HS-27A (cell line): ENCODE measurements around the gene ELMOD1.

ENCODE experiments used
- DNase-seq: peaks from one replicate; pipeline ENCODE4 v3.0.0-alpha.2; 2012; ENCODE audit warnings: low read depth, missing footprints

The ELMOD1 gene

DNA sequence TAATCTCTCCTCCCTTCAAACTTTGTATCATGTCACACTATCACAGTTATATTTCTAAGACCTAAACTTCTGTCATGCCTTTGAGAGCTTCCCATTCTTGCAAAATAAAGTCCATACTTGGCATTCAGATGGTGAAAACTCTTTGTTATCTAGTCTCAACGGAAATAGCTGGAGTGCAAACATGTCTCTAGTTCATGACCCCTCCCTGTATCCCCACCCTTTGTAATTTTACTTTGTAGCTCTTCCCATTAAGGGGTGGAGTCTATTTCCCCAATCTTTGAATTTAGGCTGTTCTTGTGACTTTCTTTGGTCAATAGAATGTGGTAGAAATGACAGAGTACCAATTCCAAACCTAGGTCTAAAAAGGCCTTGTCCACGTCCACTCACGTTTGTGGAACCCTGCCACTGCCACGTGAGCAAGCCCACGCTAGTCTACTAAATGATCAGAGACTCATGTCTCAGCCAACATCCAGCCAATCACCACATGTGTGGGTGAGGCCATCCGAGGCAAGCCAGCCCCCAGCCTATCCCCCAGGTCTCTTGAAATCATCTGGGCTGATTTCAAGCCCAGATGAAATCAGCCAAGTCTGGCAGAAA lies 97.5 kb downstream of the ELMOD1 start:
- no peak for DNase-seq

DNA sequence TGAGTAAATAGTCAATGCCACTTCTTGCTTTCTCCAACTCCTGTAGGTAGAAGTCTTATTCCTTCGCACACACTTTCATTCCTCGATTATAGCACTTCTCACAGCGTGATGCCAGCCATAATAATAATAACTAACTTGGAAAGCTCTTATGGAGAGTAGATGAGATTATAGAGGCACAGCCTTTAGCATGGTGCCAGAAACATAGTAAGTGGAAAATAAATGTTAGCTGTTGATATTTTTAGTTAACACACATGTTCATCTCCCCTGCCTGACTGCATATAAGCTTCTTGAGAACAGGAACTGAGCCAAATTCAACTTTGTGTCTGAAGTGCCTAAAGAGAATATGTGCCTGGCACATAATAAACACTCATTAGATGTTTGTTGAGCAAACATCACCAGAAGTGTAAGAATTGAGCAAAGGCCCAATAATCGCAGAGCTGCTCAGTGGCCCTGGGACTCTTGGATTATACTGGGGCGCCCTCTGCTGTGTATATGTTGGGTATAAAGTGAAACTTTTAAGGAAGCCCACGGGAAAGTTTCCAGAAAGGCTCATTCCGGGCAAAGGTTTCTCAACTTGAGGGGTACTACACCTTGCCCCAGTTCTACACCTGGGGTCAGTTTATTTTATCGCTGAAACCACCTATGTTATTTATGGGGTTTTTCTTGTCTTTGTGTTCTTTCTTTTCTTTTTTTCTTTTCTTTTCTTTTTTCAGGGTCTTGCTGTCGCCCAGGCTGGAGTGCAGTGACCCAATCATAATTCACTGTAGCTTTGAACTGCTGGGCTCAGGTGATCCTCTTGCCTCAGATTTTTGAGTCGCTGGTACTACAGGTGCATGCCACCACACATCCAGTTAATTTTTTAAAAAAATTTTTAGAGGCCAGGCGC lies 98.6 kb downstream of the ELMOD1 start:
- DNase-seq: no peak

DNA sequence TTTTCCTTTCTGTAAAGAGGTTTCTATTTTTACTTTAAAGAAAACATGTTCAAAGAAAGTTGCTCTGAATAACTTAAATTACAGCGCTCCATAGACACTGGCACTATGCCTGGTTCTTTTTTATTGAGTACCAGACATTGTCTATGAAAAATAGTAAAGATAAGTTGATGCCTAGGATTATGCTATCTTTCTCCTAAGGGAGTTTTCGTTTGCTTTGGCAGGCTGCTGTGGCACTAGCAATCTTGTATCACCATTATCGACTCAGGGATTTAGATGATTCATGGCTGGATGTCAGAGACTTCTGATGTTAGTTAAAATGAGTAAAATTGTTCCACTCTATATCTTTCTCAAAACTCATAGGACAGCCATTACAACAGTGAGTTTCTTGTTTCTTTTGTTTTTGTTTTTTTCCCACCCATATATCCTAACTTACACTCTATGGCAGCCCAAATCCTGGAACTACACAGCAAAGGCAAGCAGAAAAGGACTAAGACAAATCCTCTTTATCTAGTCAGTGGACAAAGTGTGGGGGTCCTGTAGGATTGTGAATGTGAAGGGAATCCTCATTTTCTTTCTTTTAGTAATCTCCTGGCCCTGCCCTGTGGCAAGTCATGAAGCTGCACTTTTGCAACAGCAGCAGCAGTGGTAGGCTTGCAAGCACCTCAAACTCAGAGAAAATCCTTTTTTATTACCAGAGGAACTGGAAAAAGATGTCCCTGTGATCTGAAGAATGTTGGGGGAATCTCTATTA lies 100.2 kb downstream of the ELMOD1 start:
- no peak for DNase-seq

DNA sequence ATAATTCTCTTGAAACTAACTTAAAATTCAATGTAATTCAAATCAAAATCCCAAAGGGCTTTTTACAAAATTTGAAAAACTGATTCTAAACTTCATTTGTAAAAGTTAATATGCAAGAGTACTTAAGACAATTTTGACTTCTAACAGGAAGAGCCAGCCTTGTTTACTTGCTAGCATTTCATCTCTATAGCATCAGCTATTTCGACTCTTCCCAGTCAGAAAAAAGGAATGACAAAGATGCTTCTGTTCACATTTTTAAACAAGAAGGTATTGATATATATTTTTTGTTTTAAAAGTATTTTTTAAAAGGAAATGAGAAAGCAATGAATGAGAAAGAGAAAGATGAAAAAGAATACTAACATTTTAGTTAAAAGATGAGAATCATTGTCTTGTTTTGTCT lies 104.5 kb downstream of the ELMOD1 start:
- no peak for DNase-seq

DNA sequence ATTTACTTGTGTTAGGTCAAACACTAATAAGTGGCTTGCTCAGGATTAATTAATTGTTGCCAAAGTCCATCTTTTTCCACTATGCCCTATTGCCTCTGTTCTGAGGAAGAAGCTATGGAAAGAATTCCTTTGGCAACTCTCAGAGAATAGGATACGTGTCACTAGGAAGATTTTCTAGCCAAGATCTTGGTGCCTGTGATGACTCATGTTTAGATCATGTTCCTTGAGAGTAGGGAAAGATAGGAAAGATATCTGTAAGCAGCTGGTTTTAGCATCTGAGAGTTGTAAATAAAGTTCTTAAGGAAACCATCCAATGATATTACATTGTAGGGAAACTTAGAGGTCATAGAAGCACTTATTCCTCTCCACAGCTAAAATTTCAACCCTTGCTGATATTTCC lies 105.2 kb downstream of the ELMOD1 start:
- peak; percentile 60 for DNase-seq

DNA sequence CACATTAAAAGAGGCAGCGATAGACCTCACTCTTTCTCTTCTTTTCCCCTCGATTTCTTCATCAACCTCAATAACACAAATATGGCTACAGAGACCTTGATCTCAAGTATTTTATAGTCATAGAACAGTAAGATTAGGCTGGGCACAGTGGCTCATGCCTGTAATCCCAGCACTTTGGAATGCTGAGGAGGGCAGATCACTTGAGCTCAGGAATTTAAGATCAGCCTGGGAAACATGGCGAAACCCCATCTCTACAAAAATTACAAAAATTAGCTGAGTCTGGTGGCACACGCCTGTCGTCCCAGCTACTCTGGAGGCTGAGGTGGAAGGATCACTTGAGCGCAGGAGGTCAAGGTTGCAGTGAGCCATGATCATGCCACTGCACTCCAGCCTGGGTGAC lies 106.3 kb downstream of the ELMOD1 start:
- DNase-seq: no peak

DNA sequence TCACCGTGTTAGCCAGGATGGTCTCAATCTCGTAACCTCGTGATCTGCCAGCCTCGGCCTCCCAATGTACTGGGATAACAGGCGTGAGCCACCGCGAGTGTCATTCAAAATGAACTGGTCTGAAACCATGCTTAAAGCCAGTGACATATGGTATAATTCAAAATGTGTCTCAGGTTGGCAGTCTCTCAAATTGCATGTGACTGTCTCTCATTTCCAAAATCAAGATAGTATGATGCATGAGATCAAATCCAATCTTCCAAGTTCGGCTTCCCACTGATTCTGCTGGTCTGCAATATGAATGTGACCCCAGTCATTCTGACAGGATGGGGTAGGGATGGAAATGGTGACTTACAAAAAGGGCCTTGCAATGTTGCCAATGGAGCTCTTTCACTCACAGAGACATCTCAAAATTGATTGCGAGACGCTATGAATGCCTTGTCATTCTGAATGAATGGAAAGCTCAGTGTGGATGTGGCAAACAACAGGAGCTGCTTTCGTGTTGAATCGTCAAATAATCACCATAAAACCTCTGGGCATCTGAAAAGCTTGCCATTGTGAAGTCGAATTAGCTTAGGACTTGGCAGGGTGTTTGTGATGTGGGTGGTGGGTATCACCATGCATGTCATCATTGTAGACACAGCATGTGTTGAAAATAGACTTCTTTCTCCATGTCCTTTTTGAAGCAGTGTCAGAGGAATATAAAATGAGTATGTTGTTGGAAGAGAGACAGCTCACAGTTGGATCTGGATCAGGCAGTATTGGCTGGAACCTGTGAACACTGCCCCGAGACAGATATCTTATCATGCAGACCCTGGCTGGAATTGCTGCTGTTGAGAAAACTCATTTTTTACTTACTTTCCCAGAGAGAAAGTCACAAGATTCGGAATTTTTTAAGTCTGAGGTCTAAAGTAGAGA lies 108.7 kb downstream of the ELMOD1 start:
- DNase-seq: no peak

DNA sequence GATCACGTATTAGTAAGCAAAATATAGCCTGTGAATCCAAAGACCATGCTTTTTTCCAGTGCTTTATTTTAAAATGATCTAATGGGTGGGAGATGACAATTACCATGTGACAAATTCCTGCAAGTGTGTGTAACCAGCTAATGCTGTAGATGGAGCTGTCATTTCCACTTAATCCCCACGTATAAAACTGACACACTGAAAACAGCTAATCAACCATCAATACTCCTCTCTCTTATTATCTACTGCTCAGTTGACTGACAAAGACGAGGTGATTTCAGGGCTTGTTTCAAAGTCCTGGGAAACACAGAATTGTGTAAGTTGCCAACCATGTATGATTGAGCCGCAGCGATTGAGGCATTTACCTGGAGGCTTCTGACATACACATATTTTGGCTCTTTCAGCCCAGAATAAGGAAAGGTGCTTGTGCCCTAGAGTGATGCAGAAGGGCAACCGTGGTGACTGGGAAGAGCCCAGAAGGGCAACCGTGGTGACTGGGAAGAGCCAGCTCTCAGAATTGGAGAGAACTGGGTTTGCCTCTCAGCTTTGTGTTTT lies 111.2 kb downstream of the ELMOD1 start:
- no peak for DNase-seq

DNA sequence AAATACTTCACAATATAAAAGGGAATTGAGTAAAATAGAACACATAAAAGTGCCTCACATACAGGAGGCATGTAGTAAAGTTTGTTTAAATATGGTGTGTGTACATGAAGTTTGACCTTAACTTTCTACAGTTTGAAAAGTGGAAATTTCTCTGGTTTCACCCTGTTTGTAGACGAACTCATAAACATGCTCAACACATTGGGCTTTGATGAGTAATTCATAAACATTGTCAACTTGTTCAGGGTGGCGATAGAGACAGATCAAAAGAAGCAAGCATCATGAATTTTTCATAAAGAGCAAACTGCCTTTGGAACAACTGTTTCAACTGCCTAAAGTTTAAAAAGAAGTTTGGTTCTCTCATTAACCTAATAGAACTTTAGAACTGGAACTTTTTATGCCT lies 111.8 kb downstream of the ELMOD1 start:
- no peak for DNase-seq

DNA sequence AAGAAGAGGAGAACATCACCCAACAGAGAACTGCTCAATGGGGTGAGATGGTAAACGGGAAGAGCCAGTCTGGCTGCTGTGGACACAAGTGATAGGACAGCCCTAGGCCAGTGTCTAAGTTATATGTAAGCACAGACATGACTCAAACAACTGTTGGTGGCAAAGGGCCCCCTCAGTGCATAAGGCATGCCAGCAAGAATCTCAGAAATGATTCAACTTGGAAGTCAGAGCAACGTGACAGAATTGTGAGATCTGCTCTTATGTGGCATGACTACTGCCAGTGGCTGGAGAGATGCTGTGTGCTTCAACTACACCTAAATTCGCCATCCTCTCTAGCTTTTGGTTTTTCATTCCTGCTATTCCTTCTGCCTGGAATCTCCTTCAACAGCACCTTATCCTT lies 113.5 kb downstream of the ELMOD1 start:
- DNase-seq: no peak

DNA sequence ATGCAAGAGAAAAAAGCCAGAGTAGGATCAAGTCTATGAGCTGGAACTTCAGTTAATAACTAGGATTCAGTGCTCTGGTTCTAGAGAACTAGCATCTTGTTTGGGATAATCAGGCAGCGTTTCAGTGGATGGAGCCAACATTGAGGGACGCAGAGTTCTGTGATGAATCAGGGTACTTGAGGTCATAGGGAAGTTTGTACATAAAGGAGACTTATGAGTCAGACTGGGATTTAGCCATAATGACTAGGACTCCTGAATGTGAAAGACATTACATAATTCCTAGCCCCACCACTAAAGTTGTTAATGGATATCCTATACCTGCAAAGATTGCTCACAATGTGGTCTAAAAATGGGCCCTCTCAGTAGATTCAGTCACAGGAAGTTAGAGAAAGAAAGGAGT lies 114.1 kb downstream of the ELMOD1 start:
- no peak for DNase-seq

DNA sequence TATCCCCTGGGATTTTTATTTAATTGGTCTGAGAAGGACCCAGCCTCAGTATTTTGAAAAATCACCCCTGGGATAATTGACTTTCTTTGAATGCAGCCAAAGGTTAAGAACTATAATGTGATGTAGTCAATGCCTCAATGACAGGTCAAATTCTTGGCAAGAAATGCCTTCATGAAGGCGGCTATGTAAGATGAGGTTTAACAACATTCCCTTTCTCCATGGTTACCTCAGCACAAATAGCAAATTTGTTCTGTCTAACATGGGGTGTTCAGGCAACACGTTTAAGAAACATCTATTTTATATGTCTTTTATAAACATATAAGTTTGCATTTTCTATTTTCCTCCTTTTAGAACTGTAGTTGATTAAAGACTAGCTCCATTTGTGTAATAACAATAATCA lies 115.6 kb downstream of the ELMOD1 start:
- DNase-seq: no peak

DNA sequence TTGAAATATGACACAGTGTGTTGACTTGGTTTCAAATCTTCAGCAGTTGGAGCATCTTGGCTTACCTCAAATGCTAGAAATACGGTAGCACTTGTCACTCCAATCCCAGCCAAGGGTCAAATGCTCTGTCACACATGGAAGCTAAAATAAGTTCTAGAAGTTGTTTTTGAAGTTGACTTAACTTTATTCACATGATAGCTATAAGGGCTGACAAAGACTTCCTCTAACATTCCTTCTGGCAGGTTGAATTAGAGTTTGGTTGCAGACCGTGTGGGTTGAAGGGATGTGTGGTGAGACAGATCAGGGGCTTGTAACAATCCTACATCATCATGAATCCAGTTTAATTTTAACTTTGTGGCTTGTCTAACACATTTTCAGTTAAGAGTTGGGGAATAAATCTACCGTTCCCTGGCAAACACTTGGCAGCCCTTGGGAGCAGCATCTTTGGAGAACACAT lies 116.3 kb downstream of the ELMOD1 start:
- no peak for DNase-seq

DNA sequence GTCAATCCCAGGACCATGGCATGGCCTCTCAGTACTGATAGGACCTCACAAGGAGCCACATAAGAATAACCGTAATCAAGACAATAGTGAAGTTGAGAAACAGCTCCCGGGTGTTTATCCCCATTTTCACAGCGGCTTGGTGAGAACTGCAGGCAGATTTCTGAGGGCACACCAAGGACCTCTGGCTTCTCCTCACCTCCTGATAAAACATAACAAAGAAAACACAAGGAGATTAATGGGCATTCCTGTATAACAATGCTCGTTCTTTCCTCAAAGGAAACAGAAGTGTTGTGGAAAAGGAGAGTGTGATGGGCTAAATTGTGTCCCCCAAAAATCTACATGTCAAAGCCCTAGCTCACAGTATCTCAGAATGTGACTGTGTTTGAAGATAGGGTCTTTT lies 116.9 kb downstream of the ELMOD1 start:
- no peak for DNase-seq

DNA sequence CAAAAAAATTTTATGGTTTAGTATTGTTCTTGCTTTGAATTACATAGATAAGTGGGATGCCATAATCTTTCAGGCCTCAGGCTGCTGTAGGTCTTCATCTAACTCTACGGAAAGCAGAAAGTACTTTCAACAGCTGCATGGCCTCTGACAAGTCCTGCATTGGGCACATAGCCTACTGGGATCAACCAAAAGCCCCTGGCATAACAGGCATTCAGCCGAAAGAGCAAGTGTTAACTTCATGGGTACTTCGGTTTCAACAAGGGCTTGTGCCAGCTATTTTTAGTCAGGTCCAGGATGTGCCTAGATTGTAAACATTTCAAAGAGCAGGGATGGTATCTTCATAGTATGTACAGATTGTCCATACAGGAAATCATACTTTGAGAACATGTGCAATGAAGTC lies 117.8 kb downstream of the ELMOD1 start:
- DNase-seq: no peak

DNA sequence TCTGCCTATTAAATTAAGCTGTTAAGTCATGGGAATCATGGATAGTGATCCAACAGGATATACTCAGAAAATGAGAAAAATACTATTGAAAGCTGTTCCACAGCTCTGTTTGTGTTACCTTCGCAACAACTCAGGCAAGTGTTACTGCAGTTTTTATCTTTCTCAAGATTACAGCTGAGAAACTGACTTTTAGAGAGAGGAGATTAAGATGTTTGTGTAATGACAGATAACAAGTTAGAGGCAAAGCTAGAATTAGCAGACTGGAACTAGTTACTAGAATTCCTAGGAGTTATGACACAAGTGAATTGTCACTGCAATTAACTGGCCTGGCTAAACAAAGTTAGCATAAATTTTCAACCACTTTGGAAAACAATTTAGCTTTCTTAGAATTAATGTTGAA lies 119.4 kb downstream of the ELMOD1 start:
- DNase-seq: no peak

DNA sequence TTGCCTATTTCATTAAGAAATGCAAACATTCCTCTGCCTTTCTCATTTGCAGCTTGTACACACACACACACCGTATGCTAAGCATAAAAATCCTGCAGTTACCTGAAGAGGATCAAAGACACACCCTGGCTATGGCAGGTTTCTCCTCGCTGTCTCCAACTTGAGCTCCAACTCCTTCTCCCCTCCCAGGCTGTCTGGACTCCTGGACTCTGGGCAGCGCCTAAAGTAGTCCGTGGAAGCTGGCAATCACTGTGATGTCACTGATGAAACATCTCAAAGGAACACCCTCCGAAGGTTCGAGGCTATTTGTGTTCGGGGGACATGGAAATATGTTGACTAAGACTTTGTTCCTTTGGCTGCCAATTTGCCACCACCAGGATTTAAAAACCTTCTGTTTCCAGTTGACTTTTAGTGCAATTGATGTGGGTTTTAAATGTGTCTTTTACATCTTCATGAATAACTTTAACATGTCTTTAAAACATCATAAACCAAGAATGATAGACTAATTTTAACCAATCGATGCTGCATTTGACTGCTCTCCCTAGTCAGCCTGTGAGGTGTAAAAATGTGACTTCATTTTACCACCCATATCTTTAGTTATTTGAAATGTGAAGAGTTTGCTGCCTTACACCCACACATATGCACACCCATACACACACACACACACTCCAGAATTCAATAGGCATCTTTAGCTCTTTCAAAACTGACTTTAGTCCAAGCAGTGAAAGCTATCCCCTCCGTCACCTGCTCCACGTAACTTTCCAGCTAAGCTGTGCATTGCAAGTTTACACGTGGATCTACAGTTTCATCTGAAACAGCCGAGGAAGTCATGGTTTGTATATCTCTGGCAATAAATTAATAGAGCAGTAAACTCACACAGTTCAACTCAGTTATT lies 121.2 kb downstream of the ELMOD1 start, which contains the start of gene SLN:
Gene SLN (minus strand): TSS at position 196 of the 895 bp plus-strand sequence.
- no peak for DNase-seq

DNA sequence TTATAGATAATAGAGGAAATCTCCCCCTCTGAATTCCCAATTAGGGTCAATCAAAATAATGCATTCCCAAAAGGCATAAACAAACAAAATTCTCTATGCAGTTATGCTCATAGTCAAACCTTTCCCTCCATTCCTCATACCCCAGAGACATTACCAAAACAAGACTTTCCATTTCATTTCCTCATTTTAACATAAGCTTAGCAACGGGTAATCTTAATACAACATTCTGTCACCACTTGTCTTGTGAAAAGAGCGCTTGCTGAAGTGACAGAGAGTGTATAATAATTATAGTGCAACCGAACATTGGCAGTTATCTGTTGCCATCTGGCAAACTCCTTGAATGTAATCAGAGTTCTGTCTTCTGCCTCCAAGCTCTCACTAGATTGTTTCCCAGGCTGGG lies 122.1 kb downstream of the ELMOD1 start:
- DNase-seq: no peak
